Thoracic aorta (tissue), 2 donors: ENCODE measurements around the gene BATF3. TPM values are rescaled to one million over a fixed set of nuclear protein-coding genes. Genes with fewer than 3 reads are reported as not detected.

Experiments
- ATAC-seq: fragments of 150-250 bp; one replicate; pipeline ENCODE4 v1.8.0; 2017; ENCODE audit warnings: low read depth; ENCODE audit not compliant: insufficient number of reproducible peaks, low FRiP score
- DNase-seq: peaks from one replicate; pipeline ENCODE4 v3.0.0-alpha.2; 2020; ENCODE audit warnings: low spot score
- H3K27ac ChIP-seq, 2 donors: fragments of 200-600 bp; sonication (generic); 1 replicate in 1 of 2; 2 replicates in 1 of 2; pipeline ENCODE4 v1.5.1; 2016; ENCODE audit warnings: mild to moderate bottlenecking in 2 of 2, moderate library complexity in 2 of 2
- H3K27me3 ChIP-seq: fragments of 200-600 bp; sonication (generic); replicated peaks from 2 replicates; pipeline ENCODE4 v1.6.0; 2016; ENCODE audit warnings: mild to moderate bottlenecking; ENCODE audit not compliant: insufficient read depth
- H3K36me3 ChIP-seq: fragments of 200-600 bp; sonication (generic); one replicate; pipeline ENCODE4 v1.5.1; 2016
- H3K4me1 ChIP-seq, 2 donors: fragments of 200-600 bp; sonication (generic); 1 replicate in 1 of 2; 2 replicates in 1 of 2; pipeline versions ENCODE4 v1.5.1 to v1.6.0; 2016; ENCODE audit warnings: low read depth in 2 of 2, mild to moderate bottlenecking in 1 of 2; ENCODE audit not compliant: control insufficient read depth in 1 of 2
- H3K4me3 ChIP-seq: fragments of 200-600 bp; sonication (generic); 2 replicates; pipeline ENCODE4 v1.5.1; 2016; ENCODE audit warnings: mild to moderate bottlenecking
- H3K9me3 ChIP-seq: fragments of 200-600 bp; sonication (generic); 2 replicates; pipeline ENCODE4 v1.5.1; 2016
- CTCF ChIP-seq: fragments of 200-600 bp; sonication (generic); IDR thresholded peaks from one replicate; pipeline ENCODE4 v1.5.1; 2019; ENCODE audit warnings: antibody characterized with exemption
- total RNA-seq, 2 donors: library from RNA; depleted of rRNA; stranded (reverse); fragments of >200 nt; gene quantifications; one replicate each; pipeline versions ENCODE4 v1.1.0 to v1.2.3, GENCODE V29; 2016

Gene BATF3
- 10 to 100 TPM in 1 of 2 donors, 1 to 10 TPM in 1; 2.2 to 26.6 TPM for total RNA-seq

GRCh38 chr1:212699625-212700222 is at the start of gene BATF3:
TSS of gene BATF3 (minus strand) at chr1:212699840. CDS start at chr1:212699762, 78 bp downstream.
- ATAC-seq (peak; percentile 37), DNase-seq (peak; percentile 10)
- H3K27ac ChIP-seq = peak within 1 kb of the TSS; percentile 56 to 58
- H3K27me3 ChIP-seq = no peaks in the 10 kb centered on the region
- H3K36me3 ChIP-seq = no peaks in the 10 kb centered on the region
- no peaks in the 10 kb centered on the region for H3K9me3 ChIP-seq
- H3K4me1 ChIP-seq = peaks cover 6 to 17% of the 10 kb centered on the region in 2 donors
- H3K4me3 ChIP-seq = peak within 1 kb of the TSS; percentile 78
- no peak for TF ChIP-seq CTCF

GRCh38 chr1:212746546-212746945 is 46.9 kb upstream of the BATF3 start:
- no peak overlapping the region for H3K4me3 ChIP-seq
- no peak for DNase-seq
- TF ChIP-seq CTCF = no peak

GRCh38 chr1:212745303-212745702 is 45.7 kb upstream of the BATF3 start:
- no peaks in the 10 kb centered on the region for H3K27me3 ChIP-seq
- no peak overlapping the region for H3K4me3 ChIP-seq
- H3K9me3 ChIP-seq = no peaks in the 10 kb centered on the region
- no peak for ATAC-seq
- no peak overlapping the region for H3K27ac ChIP-seq
- no peak for DNase-seq
- H3K4me1 ChIP-seq = peaks cover 0 to 7% of the 10 kb centered on the region in 2 donors
- no peak for TF ChIP-seq CTCF
- no peaks in the 10 kb centered on the region for H3K36me3 ChIP-seq

More at GRCh38 chr1:212746546-212746945, 46.9 kb upstream of the BATF3 start:
- H3K36me3 ChIP-seq = no peaks in the 10 kb centered on the region
- no peak for ATAC-seq
- H3K27me3 ChIP-seq = no peaks in the 10 kb centered on the region
- no peaks in the 10 kb centered on the region for H3K9me3 ChIP-seq
- H3K27ac ChIP-seq = no peak overlapping the region
- peaks cover 0 to 7% of the 10 kb centered on the region in 2 donors for H3K4me1 ChIP-seq

- Histone ChIP-seq H3K27me3 (no peaks in the 10 kb centered on the region), H3K4me3 (no peak overlapping the region), H3K27ac (no peak overlapping the region), H3K4me1 (no peaks in the 10 kb centered on the region), H3K36me3 (no peaks in the 10 kb centered on the region), H3K9me3 (no peaks in the 10 kb centered on the region)
- DNase-seq (no peak), ATAC-seq (no peak)
- TF ChIP-seq CTCF = no peak
Measured at GRCh38 chr1:212743901-212744475, 44.3 kb upstream of the BATF3 start.

- H3K36me3 ChIP-seq = peaks cover 3% of the 10 kb centered on the region
- no peak for DNase-seq
- H3K4me3 ChIP-seq = no peak overlapping the region
- H3K27ac ChIP-seq = no peak overlapping the region
- H3K27me3 ChIP-seq = no peaks in the 10 kb centered on the region
- no peak for TF ChIP-seq CTCF
- no peak for ATAC-seq
- no peaks in the 10 kb centered on the region for H3K9me3 ChIP-seq
- no peaks in the 10 kb centered on the region for H3K4me1 ChIP-seq
Measured at GRCh38 chr1:212738330-212738729, 38.7 kb upstream of the BATF3 start.
